ENCODE data around the gene AP4S1.
"Not testable (repeated sequence)": the region's sequence is repeated elsewhere in the genome, so short reads cannot be mapped to it uniquely, and the experiment has no call there.

Gene AP4S1, protein sequence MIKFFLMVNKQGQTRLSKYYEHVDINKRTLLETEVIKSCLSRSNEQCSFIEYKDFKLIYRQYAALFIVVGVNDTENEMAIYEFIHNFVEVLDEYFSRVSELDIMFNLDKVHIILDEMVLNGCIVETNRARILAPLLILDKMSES

DNA sequence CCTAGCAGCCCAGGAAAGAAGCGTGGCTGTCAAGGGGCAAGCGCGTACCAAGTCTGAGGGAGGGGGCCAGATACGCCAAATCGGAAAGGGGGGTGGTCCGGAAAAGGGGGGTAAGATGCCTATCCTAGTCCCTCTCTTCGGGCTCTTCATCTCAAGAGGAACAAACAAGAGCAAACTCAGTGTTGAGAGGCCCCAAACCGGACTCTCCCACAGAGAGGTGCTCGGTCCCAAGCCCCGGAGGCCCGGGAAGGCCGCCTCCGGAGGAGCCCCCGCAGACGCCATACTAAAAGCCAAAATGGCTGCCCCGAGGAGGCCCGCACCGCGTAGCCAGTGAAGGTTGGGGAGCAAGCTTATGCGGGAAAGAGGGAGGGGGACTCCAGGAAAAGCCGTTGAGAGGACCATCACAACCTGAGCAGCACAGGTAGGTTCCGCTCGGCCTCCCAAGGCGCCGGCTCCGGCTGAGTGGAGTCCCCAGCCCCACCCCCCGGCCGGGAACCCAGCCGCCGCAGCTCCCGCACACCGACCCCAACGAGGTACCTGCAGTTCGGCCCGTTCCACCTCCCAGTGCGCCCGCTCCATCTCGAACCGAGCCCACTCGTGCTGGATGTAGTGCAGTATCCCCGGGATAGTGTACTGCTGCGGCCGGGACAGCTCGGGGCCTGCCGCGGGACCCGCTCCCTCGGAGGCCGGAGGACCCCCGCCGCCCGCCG lies at the start of gene AP4S1:
TSS of gene AP4S1 (plus strand) at position 283 of the 710 bp plus-strand sequence. CDS start 40,548 bp downstream, outside the sequence.
- H2AFZ ChIP-seq (ENCODE audit: low read depth, low read length): peak within 1 kb of the TSS; percentile 77
- no peaks in the 10 kb centered on the region for H3K27me3 ChIP-seq (ENCODE audit: insufficient read depth, low read length)
- H3K36me3 ChIP-seq (ENCODE audit: insufficient read depth, low read length): peaks cover 18% of the 10 kb centered on the region
- H3K4me3 ChIP-seq (ENCODE audit: low read length): peak within 1 kb of the TSS; percentile 76
- H3K4me1 ChIP-seq (ENCODE audit: insufficient read depth, low read length): peaks cover 23% of the 10 kb centered on the region
- H3K9me3 ChIP-seq (ENCODE audit: low read length): no peaks in the 10 kb centered on the region

DNA sequence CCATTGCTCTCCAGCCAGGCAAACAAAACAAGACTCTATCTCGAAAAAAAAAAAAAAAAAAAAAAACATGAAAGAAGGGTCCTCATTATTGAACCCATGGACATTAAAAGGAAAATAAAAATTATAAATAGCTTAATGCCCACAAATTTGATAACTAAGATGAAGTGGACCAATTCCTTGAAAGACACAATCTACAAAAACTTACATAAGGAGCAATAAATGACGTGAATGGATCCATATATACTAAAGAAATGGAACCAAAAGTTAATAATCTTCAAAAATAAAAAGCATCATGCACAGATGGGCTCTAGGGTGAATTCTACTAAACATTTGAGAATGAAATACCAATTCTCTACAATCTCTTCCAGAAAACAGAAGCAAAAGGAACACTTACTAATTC lies 47.7 kb upstream of the AP4S1 start:
- no peaks in the 10 kb centered on the region for H3K27me3 ChIP-seq (ENCODE audit: insufficient read depth, low read length)
- no peak overlapping the region for H2AFZ ChIP-seq (ENCODE audit: low read depth, low read length)
- no peak overlapping the region for H3K4me3 ChIP-seq (ENCODE audit: low read length)
- peaks cover 2% of the 10 kb centered on the region for H3K4me1 ChIP-seq (ENCODE audit: insufficient read depth, low read length)
- H3K9me3 ChIP-seq (ENCODE audit: low read length): peaks cover 2% of the 10 kb centered on the region
- H3K36me3 ChIP-seq (ENCODE audit: insufficient read depth, low read length): no peaks in the 10 kb centered on the region

DNA sequence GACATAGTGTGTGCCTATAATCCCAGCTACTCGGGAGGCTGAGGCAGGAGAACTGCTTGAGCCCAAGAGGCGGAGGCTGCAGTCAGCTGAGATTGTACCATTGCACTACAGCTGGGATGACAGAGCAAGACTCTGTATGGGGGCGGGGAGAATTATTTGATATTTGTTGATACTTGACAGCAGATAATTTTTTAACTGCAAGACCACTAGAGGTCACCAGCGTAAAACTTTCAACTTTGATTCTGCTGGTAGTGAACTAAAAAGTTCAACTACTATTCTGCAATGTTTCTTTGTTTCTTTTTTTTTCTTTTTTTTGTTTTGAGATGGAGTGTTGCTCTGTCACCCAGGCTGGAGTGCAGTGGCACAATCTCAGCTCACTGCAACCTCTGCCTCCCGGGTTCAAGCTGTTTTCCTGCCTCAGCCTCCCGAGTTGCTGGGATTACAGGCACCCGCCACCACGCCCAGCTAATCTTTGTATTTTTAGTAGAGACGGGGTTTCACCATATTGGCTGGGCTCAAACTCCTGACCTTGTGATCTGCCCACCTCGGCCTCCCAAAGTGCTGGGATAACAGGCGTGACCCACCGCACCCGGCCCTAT lies 45.2 kb upstream of the AP4S1 start:
- not testable (repeated sequence) for H2AFZ ChIP-seq (ENCODE audit: low read depth, low read length); H3K36me3 ChIP-seq (ENCODE audit: insufficient read depth, low read length); H3K27me3 ChIP-seq (ENCODE audit: insufficient read depth, low read length); H3K9me3 ChIP-seq (ENCODE audit: low read length); H3K4me1 ChIP-seq (ENCODE audit: insufficient read depth, low read length); H3K4me3 ChIP-seq (ENCODE audit: low read length)

DNA sequence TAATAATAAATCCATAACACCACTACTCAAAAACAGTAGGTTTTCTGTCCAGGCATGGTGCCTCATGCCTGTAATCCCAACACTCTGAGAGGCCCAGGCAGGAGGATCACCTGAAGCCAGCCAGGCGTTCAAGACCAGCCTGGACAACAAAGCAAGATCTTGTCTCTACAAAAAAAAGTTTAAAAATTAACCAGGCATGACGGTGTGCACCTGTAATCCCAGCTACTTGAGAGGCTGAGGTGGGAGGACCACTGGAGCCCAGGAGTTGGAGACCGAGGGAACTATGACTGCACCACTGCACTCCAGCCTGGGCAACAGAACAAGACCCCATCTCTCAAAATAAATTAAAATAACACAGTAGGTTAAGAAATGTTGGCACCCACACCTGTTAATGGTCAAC lies 44.5 kb upstream of the AP4S1 start:
- Histone ChIP-seq H3K27me3 (ENCODE audit: insufficient read depth, low read length) (no peaks in the 10 kb centered on the region), H3K4me3 (ENCODE audit: low read length) (no peak overlapping the region), H3K9me3 (ENCODE audit: low read length) (no peaks in the 10 kb centered on the region), H3K4me1 (ENCODE audit: insufficient read depth, low read length) (no peaks in the 10 kb centered on the region), H3K36me3 (ENCODE audit: insufficient read depth, low read length) (no peaks in the 10 kb centered on the region), H2AFZ (ENCODE audit: low read depth, low read length) (no peak overlapping the region)

DNA sequence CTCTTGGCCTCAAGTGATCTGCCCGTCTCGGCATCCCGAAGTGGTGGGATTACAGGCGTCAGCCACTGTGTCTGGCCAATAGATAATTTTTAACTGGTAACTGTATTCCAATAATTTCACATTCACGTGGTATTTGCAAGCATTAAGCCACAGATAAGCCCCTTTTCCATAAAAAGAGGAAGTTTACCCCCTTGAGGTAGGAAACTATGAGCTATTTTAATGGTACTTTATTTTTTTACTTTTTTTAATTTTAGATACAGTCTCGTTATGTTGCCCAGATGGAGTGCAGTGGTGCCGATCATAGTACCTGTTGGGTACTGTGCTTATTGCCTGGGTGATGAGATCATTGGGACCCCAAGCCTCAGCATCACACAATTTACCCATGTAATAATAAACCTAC lies 42.9 kb upstream of the AP4S1 start:
- Histone ChIP-seq H2AFZ (ENCODE audit: low read depth, low read length) (no peak overlapping the region), H3K4me1 (ENCODE audit: insufficient read depth, low read length) (no peaks in the 10 kb centered on the region), H3K36me3 (ENCODE audit: insufficient read depth, low read length) (no peaks in the 10 kb centered on the region), H3K27me3 (ENCODE audit: insufficient read depth, low read length) (no peaks in the 10 kb centered on the region), H3K9me3 (ENCODE audit: low read length) (no peaks in the 10 kb centered on the region), H3K4me3 (ENCODE audit: low read length) (no peak overlapping the region)

DNA sequence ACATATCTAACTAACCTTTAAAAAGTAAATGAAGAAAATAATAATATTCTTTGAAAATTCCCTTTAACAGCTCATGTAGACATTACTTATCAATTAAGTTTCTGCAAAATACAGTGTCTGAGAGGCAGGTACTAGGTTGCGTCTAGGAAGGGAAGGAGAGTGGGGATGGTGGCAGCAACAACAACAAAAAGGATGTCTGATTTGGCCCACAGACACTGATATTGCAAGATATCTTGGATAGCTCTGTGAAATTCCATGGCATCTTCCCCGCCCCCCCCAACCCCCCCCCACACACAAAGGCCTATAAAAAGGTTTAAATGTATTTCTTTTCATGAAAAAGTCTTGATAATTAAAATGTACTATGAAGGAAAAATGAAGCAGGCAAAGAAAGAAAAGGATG lies 41.6 kb upstream of the AP4S1 start:
- H3K36me3 ChIP-seq (ENCODE audit: insufficient read depth, low read length): no peaks in the 10 kb centered on the region
- H3K9me3 ChIP-seq (ENCODE audit: low read length): no peaks in the 10 kb centered on the region
- H3K4me1 ChIP-seq (ENCODE audit: insufficient read depth, low read length): no peaks in the 10 kb centered on the region
- H3K27me3 ChIP-seq (ENCODE audit: insufficient read depth, low read length): no peaks in the 10 kb centered on the region
- no peak overlapping the region for H3K4me3 ChIP-seq (ENCODE audit: low read length)
- no peak overlapping the region for H2AFZ ChIP-seq (ENCODE audit: low read depth, low read length)

DNA sequence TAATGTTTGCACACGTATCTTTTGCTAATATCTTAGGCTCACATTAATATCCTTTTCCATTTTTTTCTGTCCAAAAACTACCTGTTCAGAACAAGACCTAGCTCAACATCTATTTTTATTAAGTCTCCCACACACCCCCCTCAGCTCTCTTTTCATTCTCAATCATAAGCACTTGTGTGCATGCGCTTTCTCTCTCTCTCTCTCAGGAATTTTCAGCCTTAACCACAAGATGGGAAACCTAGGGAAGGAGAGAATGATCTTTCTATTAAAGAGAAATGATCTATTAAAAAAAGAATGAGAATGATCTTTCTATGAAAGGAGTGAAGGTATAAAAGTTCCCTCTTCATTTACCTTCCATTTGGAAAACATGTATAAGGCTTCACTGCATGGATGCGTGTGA lies 39.7 kb upstream of the AP4S1 start:
- no peaks in the 10 kb centered on the region for H3K4me1 ChIP-seq (ENCODE audit: insufficient read depth, low read length)
- no peaks in the 10 kb centered on the region for H3K9me3 ChIP-seq (ENCODE audit: low read length)
- H3K4me3 ChIP-seq (ENCODE audit: low read length): no peak overlapping the region
- H2AFZ ChIP-seq (ENCODE audit: low read depth, low read length): no peak overlapping the region
- H3K36me3 ChIP-seq (ENCODE audit: insufficient read depth, low read length): peaks cover 3% of the 10 kb centered on the region
- H3K27me3 ChIP-seq (ENCODE audit: insufficient read depth, low read length): no peaks in the 10 kb centered on the region

DNA sequence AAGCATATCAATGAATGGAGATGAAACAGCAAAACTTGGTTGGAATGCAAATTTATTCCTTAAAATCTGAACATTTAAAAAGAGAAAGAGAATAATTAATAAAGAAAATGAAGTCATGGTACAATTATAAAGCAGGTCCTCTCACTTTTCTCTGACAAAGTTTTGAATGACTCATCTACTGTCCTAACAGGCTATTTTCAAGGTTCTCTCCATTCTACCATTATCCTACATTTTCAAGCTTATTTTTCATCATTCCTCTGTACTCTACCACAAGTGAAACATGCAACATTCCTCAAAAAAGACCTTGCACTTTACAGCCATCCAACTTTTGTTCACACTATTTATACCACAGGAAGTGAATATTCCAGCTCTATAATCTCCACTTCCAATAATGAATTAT lies 36.9 kb upstream of the AP4S1 start:
- Histone ChIP-seq H3K36me3 (ENCODE audit: insufficient read depth, low read length) (peaks cover 6% of the 10 kb centered on the region), H2AFZ (ENCODE audit: low read depth, low read length) (no peak overlapping the region), H3K4me1 (ENCODE audit: insufficient read depth, low read length) (no peaks in the 10 kb centered on the region), H3K27me3 (ENCODE audit: insufficient read depth, low read length) (no peaks in the 10 kb centered on the region), H3K9me3 (ENCODE audit: low read length) (no peaks in the 10 kb centered on the region), H3K4me3 (ENCODE audit: low read length) (no peak overlapping the region)

DNA sequence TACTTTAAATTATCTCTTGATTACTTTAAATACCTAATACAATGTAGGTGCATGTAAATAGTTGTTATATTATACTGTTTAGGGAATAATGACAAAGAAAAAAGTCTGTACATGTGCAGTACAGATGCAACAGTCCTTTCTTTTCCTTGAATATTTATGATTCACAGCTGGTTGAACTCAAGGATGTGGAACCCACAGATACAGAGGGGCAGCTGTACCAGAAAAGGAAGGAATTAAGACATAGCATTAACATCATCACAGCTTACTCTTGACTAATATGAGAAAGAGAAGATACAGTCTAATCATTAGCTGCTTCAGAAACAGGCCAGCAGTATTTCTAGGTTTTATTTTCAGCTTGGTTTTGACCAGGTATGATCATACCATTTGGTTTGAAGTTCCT lies 34.7 kb upstream of the AP4S1 start:
- peaks cover 4% of the 10 kb centered on the region for H3K4me1 ChIP-seq (ENCODE audit: insufficient read depth, low read length)

DNA sequence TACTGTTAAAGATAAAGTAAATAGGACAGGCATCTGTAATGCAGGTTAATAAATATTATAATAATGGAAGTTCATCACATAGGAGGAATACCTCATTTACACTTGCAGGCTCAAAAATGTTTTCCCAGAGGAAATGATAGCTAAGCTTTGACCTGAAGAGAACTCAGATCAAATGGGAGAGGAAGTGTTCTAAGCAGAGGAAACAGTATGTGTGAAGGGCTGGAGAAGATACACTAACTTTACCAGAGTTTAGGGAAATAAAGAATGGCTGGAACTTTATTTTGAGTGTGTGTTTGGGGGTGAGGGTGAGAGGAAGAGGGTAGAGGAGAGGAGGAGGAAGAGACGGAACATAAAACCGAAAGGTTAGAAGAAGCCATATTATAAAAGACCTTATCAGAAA lies 34.0 kb upstream of the AP4S1 start:
- Histone ChIP-seq H3K4me1 (ENCODE audit: insufficient read depth, low read length) (peaks cover 4% of the 10 kb centered on the region), H3K36me3 (ENCODE audit: insufficient read depth, low read length) (peaks cover 8% of the 10 kb centered on the region), H3K27me3 (ENCODE audit: insufficient read depth, low read length) (no peaks in the 10 kb centered on the region), H2AFZ (ENCODE audit: low read depth, low read length) (no peak overlapping the region), H3K9me3 (ENCODE audit: low read length) (no peaks in the 10 kb centered on the region), H3K4me3 (ENCODE audit: low read length) (no peak overlapping the region)

More for the DNA sequence above, 34.7 kb upstream of the AP4S1 start:
- Histone ChIP-seq H3K36me3 (ENCODE audit: insufficient read depth, low read length) (peaks cover 8% of the 10 kb centered on the region), H2AFZ (ENCODE audit: low read depth, low read length) (no peak overlapping the region), H3K27me3 (ENCODE audit: insufficient read depth, low read length) (no peaks in the 10 kb centered on the region), H3K4me3 (ENCODE audit: low read length) (no peak overlapping the region), H3K9me3 (ENCODE audit: low read length) (no peaks in the 10 kb centered on the region)

DNA sequence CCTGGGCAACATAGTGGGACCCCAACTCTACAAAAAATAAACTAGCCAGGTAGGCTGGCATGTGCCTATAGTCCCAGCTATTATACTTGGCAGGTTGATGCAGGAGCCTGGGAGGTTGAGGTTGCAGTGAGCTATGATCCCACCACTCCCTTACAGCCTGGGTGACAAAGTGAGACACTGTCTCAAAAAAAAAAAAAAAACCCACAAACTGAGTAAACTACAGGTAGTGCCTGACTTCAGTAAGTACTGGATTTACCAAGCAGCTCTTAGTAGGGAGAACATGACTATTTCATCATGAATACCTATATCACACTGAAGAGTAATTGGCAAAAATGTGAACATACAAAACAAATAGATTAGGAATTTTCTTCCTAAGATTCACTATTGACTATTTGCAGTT lies 32.4 kb upstream of the AP4S1 start:
- H3K4me3 ChIP-seq (ENCODE audit: low read length): no peak overlapping the region
- peaks cover 2% of the 10 kb centered on the region for H3K9me3 ChIP-seq (ENCODE audit: low read length)
- H3K4me1 ChIP-seq (ENCODE audit: insufficient read depth, low read length): peaks cover 4% of the 10 kb centered on the region
- peaks cover 8% of the 10 kb centered on the region for H3K36me3 ChIP-seq (ENCODE audit: insufficient read depth, low read length)
- H2AFZ ChIP-seq (ENCODE audit: low read depth, low read length): no peak overlapping the region
- H3K27me3 ChIP-seq (ENCODE audit: insufficient read depth, low read length): no peaks in the 10 kb centered on the region

DNA sequence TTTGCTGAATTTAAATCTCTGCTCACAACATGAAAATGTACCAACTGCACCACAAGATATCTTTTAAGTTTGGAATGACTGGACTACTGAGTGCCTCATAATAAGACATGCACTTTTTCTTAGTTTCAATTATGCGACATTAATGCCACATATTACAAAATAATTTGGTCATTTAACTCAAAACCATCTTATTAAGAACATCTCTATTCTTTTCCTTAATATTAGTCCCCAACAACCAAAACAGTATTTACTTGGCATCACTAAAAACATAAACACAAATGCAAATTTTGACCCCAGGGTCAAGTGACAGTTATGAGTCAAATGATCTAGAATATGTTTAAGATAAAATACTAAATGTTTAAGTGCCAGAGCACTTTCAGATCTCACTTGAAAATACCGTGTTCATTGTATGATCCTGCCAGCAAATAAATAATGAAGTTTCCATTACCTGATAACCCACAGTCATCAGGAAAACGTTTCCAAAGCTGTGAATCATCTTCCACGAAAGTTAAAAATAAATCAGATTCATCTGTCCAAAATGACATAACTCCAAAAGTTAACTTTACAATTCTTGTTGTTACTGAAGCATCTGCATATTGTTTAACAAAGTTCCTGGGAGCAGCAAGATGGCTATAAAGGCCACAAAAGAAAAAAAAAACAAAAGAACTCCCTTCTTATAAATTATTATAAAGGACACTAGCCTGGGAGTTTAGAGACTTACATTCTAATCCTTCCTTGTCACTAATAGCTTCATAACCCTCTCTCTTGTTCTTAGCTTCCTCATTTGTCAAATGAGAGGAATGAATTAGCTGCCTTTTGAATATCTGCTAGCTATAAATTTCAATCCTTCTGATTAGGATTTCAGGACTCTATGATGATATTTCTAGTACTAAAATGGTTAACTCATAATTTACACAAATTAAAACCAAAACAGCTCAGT lies 30.5 kb upstream of the AP4S1 start:
- Histone ChIP-seq H2AFZ (ENCODE audit: low read depth, low read length) (no peak overlapping the region), H3K4me1 (ENCODE audit: insufficient read depth, low read length) (peaks cover 4% of the 10 kb centered on the region), H3K9me3 (ENCODE audit: low read length) (peaks cover 14% of the 10 kb centered on the region), H3K36me3 (ENCODE audit: insufficient read depth, low read length) (peaks cover 8% of the 10 kb centered on the region), H3K4me3 (ENCODE audit: low read length) (no peak overlapping the region), H3K27me3 (ENCODE audit: insufficient read depth, low read length) (no peaks in the 10 kb centered on the region)

DNA sequence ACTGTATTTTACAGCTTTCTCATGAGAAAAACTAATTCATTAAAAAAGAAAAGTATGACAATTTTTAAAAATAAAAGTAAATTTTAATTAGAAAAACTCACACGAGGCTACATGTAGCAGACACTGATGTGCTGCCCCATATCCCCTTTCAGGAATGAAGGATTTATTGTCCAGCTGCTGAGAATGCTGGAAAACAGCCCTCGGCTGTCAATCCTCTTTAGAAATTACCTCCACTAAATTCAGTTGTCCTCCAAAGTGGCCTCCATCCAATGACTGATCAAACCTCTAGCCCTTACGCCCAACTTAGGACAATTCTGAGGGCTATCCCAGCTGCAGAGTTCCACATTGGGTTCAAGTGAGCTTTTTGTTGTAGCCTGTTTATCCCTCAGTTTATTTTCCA lies 29.8 kb upstream of the AP4S1 start:
- H3K27me3 ChIP-seq (ENCODE audit: insufficient read depth, low read length): no peaks in the 10 kb centered on the region
- peaks cover 4% of the 10 kb centered on the region for H3K4me1 ChIP-seq (ENCODE audit: insufficient read depth, low read length)
- peaks cover 5% of the 10 kb centered on the region for H3K36me3 ChIP-seq (ENCODE audit: insufficient read depth, low read length)
- H3K9me3 ChIP-seq (ENCODE audit: low read length): peaks cover 15% of the 10 kb centered on the region
- no peak overlapping the region for H2AFZ ChIP-seq (ENCODE audit: low read depth, low read length)
- H3K4me3 ChIP-seq (ENCODE audit: low read length): no peak overlapping the region
